GM21367 (cell line): ENCODE data around the gene COLEC12.
"Not testable (repeated sequence)": the region's sequence is repeated elsewhere in the genome, so short reads cannot be mapped to it uniquely, and the experiment has no call there.

Source experiments
- ATAC-seq: cut with Tn5 transposase; IDR thresholded peaks from one replicate; pipeline ENCODE4 v1.9.1; 2021; ENCODE audit not compliant: unreplicated experiment

COLEC12 gene

DNA sequence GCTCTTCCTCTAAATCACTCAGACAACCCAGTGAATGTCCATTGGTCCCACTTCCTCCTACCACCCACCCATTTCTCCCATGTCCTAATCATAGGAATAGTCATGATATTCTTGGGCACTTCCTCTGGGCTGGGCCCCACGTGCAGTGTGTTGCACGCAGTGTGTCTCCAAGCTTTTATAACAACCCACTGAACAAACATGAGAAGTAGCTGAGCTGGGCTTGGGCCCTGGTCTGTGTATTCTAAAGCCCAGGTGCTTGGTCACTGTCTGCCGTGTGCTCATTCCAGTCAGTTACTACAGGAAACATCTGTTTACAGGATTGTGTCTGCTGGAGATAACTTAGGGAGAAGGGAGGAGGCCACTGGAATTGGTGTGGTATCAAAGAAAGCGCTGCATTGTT is 168.5 kb downstream of the COLEC12 start:
- no peak for ATAC-seq

- ATAC-seq: no peak
These were observed 169.2 kb downstream of the COLEC12 start for GRCh38 chr18:331221-331821.

DNA sequence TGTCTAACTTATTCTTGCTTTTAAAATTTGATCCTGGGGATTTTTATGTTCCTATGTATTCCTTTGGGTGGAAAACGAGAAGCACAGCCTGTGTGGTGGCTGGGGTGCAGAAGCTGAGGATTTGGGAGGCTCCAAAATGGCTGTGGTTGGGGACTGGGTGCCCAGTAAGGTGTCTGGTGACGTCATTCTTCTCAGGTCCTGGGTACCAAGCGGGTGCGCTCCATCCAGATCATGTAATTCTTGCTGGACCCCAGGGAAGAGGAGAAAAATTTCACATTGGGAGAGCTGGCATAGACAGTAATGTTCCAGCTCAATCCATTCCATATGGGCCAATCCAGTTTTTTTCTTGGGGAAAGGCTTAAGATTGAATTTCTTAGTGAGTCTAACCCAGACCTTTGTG is 171.6 kb downstream of the COLEC12 start:
- ATAC-seq: no peak

- ATAC-seq: no peak
These were observed 173.7 kb downstream of the COLEC12 start for GRCh38 chr18:326846-327245.

DNA sequence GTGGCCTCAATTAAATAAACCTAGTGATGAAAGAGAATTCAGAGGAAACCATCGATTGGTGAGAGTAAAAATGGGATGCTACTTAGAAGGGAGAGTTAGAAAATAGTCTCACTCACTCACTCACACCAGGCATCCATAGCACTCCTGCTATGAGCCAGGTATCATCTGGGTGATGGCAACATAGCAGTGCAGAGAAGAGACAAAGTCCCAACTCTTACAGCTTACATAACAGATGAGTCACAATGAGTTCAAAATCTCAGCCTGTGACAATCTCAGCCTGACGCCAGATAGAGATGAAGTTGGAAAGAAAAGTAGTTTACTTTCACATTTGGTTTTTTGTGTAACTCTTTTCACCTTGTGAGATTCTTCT is 177.3 kb downstream of the COLEC12 start:
- ATAC-seq: no peak

GRCh38 chr18:321865-322467 is 178.5 kb downstream of the COLEC12 start:
- ATAC-seq: no peak

DNA sequence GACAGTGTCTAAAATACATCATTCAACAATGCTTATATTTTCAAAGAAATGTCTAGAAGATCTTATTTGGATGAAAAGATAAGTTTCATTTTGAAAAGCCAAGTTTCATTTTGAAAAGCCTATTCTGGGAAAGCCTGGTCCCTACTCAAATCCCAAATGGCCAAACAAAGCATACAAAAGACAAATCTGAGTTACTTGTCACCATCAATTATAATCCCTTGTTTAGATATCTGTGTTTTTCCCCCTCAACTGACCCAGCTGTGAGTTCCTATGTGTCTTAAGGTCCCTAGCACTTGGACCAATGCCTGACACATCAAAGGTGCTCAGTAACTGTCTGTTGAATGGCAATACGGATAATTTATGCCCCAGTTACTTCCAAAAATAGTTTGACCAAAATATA is 180.3 kb downstream of the COLEC12 start:
- no peak for ATAC-seq

DNA sequence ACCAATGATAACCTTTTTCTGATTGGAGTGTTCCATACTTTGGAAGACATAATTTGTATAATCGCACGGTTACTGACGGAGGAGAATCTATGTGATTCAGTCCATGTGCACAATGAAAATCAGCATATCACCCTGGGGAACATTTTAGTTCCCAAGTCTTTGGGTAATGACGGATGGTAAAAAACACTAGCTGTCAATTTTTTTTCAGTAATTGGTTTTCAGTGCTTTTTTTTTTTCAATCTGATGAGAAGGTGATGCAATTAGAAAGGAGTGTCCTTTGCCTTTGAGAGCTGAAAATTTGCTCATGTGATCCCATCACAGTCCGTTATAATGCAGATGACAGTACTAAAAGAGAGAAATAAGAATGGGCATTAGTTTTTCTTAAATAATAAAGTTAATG is 180.8 kb downstream of the COLEC12 start:
- no peak for ATAC-seq

DNA sequence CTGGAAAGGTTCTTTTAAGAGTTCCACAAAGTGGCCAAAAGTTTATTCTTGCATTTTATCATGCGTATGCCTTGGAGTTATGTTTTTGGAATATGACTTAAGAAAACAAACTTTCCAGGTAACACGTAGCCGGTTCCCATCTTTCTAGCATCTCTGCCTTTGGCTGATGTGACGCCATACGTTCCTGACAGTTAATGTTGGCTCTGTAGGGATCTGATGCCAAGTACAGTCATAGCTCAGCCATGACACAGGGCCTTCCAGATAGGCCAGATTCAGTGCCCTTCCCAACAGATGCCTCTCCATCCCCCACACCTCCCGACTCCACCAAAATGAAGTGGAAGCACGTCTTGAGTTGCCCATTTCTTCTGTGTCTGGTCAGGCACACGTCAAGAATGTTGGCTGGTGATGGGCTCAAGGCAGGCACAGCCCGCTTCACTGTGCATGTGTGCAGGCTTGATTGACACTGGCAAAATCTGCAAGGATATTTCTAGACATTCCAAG is 181.7 kb downstream of the COLEC12 start:
- no peak for ATAC-seq

DNA sequence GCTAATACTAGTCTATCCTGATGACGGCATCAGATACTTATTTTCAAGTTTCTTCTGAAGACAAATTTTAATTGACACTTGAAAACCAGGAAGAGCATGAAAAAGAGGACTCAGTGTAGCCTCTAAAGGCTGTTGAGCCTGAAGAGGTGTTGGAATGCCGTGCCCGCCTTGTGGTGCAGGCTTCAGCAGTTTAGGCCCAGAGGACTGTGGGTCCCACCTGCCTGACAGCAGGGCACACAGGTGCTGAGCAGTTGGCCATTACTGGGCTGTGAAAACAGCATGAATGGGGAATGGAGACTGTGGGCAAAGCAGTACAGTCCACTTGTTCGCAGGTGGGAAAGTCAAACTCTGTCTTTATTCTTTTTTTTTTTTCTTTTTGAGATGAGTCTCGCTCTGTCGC is 182.9 kb downstream of the COLEC12 start:
- ATAC-seq: no peak

DNA sequence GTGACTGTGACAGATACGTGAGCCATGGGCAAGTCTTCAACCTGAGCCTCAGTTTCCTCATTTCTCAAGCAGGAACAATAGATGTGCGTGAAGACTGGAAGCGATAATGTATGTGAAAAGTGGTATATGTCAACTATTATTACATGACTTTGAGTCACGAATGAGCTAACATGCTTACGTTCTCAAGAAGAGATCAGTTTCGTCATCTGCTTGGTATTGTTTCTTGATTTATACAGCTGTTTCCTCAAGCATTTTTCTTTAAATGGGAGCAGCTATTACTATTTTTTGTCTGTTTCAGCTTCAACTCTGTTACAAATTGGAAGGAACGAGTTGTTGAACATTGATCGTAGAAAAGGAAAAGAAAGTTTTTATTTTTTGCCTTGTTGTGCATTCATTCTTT is 184.1 kb downstream of the COLEC12 start:
- no peak for ATAC-seq

DNA sequence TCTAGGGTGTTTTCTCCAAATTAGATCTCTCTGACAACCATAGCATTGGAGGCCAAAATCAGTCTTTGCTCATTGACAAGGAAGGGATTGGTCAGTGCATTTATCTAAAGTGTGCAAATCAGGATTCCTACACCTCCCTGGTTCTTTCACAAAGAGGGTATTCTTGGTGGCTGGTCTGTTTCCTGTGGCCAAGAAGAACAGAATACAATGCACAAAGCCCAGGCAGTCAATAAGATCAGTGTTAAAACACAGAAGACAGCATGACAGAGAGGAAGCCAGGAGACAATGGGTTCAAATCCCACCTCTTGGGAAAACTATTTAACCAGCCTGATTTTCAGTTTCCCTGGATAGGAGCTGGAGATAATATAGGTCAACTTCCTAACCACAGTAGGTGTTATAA is 186.6 kb downstream of the COLEC12 start:
- no peak for ATAC-seq

GRCh38 chr18:312415-312814 is 188.1 kb downstream of the COLEC12 start:
- no peak for ATAC-seq

DNA sequence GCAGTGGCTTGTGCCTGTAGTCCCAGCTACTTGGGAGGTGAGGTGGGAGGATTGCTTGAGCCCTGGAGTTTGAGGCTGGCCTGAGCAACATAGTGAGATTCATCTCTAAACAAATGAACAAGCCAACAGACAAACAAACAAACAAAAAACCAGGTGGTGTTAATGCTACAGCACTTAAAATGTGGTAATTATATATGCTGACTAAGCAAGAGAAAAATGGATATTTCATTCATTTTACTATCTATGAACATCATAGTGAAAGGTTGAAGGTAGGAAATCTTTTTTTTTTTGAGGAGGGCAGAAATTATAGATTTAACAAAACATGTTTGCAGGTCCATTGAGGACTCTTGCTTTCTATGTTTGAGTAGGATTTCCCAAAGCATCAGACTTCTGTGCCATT is 190.5 kb downstream of the COLEC12 start:
- no peak for ATAC-seq

GRCh38 chr18:308086-308485 is 192.4 kb downstream of the COLEC12 start:
- not testable (repeated sequence) for ATAC-seq

- ATAC-seq: no peak
These were observed 193.8 kb downstream of the COLEC12 start for GRCh38 chr18:306608-307255.

DNA sequence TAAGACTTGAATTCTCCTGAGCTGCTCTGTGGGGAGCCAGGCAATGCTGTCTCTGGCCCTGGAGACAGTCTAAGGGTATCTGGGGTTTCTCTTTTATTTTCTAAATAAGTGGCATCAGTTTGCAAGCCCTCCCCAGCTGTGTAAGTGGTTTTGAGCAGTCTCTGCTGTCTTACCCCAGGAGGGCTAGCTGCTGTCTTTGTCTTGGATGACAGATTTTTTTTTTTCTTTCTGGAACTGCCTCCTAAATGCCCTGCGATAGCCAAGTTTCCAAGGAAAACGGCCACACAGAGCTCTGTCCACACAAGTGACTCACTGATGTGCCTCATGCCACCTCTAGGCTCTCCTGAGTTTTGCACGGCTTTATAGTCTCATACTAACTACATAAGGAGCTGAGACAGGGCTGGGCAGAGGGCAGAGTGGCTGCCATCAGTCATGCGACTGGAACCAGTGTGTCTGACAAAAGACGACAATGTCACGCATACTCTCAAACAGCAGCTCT is 195.4 kb downstream of the COLEC12 start:
- no peak for ATAC-seq

DNA sequence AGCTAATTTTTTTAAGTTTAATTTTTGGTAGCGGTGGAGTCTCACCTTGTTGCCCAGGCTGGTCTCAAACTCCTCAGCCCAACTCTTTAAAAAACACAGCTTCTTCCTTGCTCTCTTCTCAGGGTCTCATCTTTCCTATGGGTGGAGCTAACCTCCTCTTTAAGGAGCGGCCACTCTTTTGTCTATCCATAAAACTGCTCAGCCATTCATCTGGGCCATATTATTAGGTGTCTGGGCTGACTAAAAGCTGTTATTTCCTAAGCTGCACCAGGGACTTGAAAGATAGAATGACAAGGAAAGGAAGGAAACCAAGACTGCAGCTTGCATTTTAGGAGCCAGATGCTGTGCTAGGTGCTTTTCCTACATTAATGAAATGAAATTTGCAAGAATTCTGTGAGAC is 196.9 kb downstream of the COLEC12 start:
- no peak for ATAC-seq

DNA sequence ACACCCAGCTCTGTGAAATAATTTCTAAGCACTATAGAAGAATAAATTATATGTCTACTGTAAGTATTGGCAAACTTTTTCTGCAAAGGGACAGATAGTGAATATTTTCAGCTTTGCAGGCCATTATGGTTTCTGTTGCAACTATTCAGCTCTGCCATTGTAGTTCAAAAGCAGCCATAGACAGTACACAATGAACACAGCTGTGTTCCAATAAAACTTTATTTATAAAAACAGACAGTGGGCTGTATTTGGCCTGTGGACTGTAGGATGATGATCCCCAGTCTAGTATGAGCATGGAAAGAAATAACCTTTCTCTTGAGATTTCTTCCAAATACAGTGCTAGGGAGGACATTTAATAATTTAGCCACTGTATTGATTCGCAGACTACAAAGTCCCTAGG is 197.5 kb downstream of the COLEC12 start:
- no peak for ATAC-seq

GRCh38 chr18:302097-302496 is 198.4 kb downstream of the COLEC12 start:
- no peak for ATAC-seq

GRCh38 chr18:297936-298335 is 202.6 kb downstream of the COLEC12 start:
- ATAC-seq: no peak

DNA sequence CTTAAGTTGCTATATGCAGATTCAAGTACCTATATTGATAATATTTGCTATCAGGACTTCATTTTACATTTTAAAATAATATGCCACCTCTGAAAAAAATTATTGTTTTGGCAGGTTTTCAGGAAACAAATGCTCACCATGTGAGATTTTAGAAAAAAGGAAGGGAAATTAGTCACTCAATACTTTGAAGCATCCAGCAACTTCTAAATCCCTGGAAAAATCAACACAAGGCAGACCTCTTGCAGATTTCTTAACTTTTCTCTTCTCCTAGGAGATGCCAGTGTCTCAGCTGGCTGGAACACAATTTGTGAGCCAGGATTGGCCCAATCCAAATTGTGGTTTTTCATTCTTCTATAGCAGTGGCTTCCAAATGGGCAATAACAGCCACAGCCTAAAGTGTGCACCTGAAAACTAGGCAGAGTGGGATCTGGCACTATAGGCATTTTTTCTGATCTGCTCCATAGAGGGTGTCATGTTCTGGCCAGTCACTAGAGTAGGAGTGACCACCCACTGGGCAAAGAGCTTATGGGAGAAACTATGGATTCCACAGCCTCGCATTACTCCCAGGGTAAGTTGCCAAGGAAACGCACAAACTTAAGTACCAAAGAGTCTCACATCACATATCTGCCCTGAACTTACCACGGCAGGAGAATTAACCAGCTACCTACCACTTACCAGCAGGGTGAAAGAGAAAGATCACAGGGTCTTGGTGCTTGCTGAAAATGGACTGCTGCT is 204.6 kb downstream of the COLEC12 start:
- ATAC-seq: no peak
